Hindlimb muscle (tissue), 1 donor: Measurements from ENCODE around the gene NADK. TPM values are rescaled to one million over a fixed set of nuclear protein-coding genes. Genes with fewer than 3 reads are reported as not detected.
"Not testable (repeated sequence)": the region's sequence is repeated elsewhere in the genome, so short reads cannot be mapped to it uniquely, and the experiment has no call there.

ENCODE experiments used
- DNase-seq: peaks from one replicate; pipeline ENCODE4 v3.0.0-alpha.2; 2013
- polyA plus RNA-seq: library from polyadenylated mRNA; unstranded; fragments of 120-200 nt; gene quantifications from one replicate; pipeline ENCODE4 v1.2.1, GENCODE V29; 2013; ENCODE audit not compliant: insufficient read length

The NADK gene
- polyA plus RNA-seq, 1 donor = 32.4 TPM

GRCh38 chr1:1761504-1762376, 16.5 kb downstream of the NADK start:
- DNase-seq = no peak

- DNase-seq = no peak
These were observed 17.6 kb downstream of the NADK start for GRCh38 chr1:1760715-1761114.

GRCh38 chr1:1760345-1760650, 18.0 kb downstream of the NADK start:
- DNase-seq = no peak

GRCh38 chr1:1759456-1760344, 18.6 kb downstream of the NADK start:
- no peak for DNase-seq

- DNase-seq = no peak
These were observed 19.4 kb downstream of the NADK start for GRCh38 chr1:1758692-1759455.

- no peak for DNase-seq
These were observed 20.1 kb downstream of the NADK start for GRCh38 chr1:1758059-1758621.

- DNase-seq = no peak
These were observed 20.7 kb downstream of the NADK start for GRCh38 chr1:1757422-1758058.

- DNase-seq = no peak
These were observed 21.4 kb downstream of the NADK start for GRCh38 chr1:1756661-1757421.

- DNase-seq = no peak
These were observed 22.4 kb downstream of the NADK start for GRCh38 chr1:1755852-1756251.

- DNase-seq = no peak
These were observed 22.8 kb downstream of the NADK start for GRCh38 chr1:1755426-1755825.

GRCh38 chr1:1754051-1754815, 24.0 kb downstream of the NADK start:
- DNase-seq = no peak

- DNase-seq = no peak
These were observed 24.7 kb downstream of the NADK start for GRCh38 chr1:1753607-1754005.

- no peak for DNase-seq
These were observed 25.3 kb downstream of the NADK start for GRCh38 chr1:1752636-1753606.

GRCh38 chr1:1752190-1752589, 26.1 kb downstream of the NADK start:
- no peak for DNase-seq

GRCh38 chr1:1749941-1750340, 28.3 kb downstream of the NADK start:
- DNase-seq = not testable (repeated sequence)

GRCh38 chr1:1748686-1749321, 29.5 kb downstream of the NADK start:
- no peak for DNase-seq

GRCh38 chr1:1746566-1746909, 31.7 kb downstream of the NADK start:
- DNase-seq = not testable (repeated sequence)

- peak; percentile 71 for DNase-seq
These were observed 32.4 kb downstream of the NADK start for GRCh38 chr1:1745651-1746565.
